ENCODE results near the gene TPRA1.
"Not testable (repeated sequence)": the region's sequence is repeated elsewhere in the genome, so short reads cannot be mapped to it uniquely, and the experiment has no call there.

The TPRA1 gene

DNA sequence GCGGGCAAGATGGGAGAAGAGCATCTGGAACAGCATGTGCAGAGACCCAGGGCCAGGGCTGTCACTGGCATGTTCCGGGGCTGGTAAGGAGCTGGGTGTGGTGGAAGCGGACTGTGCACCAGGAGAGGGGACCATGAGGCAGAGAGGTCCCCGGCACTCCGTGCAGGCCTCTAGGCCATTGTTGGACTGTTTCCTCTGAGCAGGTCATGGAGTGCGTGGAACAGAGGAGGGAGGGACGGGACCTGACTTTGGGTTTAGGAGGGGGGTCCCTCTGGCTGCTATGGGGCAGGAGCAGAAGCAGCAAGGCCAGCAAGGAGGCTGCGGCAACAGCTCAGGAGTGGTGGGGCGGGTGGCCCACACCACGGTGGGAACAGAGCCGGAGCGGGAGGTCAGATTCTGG is 47.1 kb downstream of the TPRA1 start:
- no peak for DNase-seq
- no peak overlapping the region for H3K27ac Mint-ChIP-seq
- H3K4me3 Mint-ChIP-seq, result no peak overlapping the region
- peaks cover 10% of the 10 kb centered on the region for H3K27me3 Mint-ChIP-seq
- H3K9me3 Mint-ChIP-seq, result no peaks in the 10 kb centered on the region
- ATAC-seq, result no peak
- peaks cover 16% of the 10 kb centered on the region for H3K4me1 Mint-ChIP-seq

DNA sequence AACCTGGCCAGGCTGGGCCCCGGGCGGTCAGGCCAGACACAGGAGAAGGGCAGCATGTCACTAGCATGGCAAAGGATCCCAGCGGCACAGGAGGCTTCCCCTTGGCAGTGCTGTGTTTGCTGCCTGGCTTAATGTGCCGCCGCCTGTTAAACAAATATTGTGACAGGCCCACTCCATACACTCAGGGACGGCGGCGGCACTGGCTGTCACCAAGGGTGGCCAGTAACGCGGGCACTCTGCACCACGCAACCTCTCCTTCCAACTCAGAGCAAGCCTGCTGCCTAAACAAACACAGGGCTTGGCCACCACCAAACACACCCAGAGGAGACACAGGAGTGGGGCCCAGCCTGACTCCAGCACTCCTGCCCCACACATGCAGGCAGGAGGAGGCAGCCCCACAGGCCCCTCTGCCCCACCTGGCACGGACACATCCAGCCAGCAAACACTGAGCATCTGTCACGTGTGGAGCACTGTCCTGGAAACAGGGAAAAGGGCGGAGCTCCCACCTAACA is 48.0 kb downstream of the TPRA1 start:
- Mint-ChIP-seq H3K27me3 (peaks cover 10% of the 10 kb centered on the region), H3K27ac (no peak overlapping the region), H3K4me3 (no peak overlapping the region), H3K4me1 (peaks cover 10% of the 10 kb centered on the region), H3K9me3 (no peaks in the 10 kb centered on the region)
- no peak for DNase-seq
- ATAC-seq, result no peak

DNA sequence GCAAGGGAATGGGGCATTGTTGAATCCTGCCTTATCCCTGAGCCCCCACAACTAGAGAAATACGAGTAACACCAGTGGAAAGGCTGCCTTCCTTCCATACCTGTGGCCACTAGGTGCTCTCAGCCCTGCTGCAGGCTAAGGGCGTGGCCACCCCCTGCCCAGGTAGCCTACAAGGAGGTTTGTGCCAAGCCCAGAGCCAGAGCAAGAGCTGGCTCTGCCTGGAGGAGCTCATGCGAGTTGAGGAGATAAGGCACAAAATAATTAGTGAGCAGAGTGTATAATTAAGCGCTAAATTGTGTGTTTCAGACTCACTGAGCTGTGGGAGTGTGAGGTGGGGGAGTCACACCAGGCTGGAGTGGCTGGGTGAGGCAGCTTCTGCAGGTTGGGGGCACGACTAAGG is 49.2 kb downstream of the TPRA1 start:
- peaks cover 9% of the 10 kb centered on the region for H3K4me1 Mint-ChIP-seq
- H3K9me3 Mint-ChIP-seq, result no peaks in the 10 kb centered on the region
- peak overlapping the region in 1 of 2 donors; percentile 61 for H3K27ac Mint-ChIP-seq
- no peak for ATAC-seq
- DNase-seq, result no peak
- peaks cover 13% of the 10 kb centered on the region for H3K27me3 Mint-ChIP-seq
- H3K4me3 Mint-ChIP-seq, result no peak overlapping the region

- Mint-ChIP-seq H3K9me3 (no peaks in the 10 kb centered on the region), H3K27ac (no peak overlapping the region), H3K4me3 (no peak overlapping the region), H3K27me3 (peaks cover 19% of the 10 kb centered on the region), H3K4me1 (peaks cover 11% of the 10 kb centered on the region)
- DNase-seq (no peak), ATAC-seq (no peak)
These were observed 51.0 kb downstream of the TPRA1 start for GRCh38 chr3:127539366-127540060.

DNA sequence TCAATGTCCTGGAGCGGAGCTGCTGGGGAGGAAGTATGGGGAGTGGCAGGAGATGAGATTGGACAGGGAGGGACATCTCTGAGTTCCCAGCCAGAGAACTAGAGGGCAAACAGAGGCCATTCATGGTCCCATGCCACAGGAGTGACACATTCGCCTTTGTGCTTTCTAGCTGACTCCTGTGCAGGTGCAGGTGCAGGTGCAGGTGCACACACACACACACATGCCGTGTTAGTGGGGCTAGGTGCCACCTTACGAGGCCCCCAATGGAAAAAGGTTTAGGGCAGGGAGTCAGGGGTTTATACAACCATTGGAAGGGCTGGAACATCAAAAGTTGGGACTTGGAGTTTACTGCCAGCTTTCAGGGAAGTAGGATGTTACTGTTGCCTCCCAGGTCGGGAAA is 52.0 kb downstream of the TPRA1 start:
- Mint-ChIP-seq H3K4me3 (no peak overlapping the region), H3K4me1 (peaks cover 11% of the 10 kb centered on the region), H3K27ac (peak overlapping the region in 1 of 2 donors; percentile 2), H3K9me3 (no peaks in the 10 kb centered on the region), H3K27me3 (peaks cover 19% of the 10 kb centered on the region)
- ATAC-seq, result no peak
- DNase-seq, result no peak

DNA sequence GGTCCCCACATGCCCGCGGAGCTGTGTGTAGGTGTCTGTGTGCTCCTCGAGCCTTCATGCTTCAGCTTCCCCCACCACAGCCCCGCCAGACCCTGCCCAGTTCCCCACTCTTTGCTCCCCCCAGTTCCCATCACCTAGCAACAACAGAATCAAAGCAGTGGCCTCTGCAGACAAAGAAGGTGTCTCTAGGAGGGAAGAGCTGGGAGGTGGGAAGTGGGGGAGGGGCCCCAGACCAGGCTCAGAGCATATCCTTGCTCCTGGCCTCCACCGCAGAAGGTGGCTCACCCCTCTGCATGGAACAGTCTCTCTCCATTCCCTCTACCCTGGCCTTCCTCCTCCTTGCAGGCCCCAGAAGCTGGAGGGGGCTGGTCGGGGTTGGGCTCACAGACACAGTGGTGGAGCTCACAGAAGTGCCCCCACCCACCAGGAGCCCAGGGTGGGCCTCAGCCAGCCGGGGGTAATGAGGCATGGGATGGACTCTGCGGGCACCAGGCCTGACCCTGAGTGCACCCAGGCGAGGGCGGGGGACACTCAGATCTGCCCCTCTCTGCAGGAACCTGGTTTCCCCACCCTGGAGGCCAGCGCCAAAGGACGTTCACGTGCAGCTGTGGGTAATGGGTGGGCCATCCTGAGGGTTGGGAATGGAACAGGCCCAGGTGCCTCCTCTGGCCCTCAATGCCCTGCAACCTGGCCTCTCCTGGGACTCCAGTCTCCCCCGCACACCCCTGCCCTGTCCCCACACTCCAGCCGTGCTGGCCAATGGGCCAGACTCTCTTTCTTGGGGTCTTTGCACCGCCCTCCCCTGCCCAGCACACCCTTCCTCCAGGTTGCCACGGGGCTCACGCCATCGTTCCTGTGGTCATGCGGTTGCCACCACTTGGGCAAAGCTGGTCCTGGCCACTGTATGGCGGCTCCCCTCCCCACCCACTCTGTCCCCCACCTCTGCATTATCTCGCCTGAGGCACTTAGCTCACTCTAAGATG is 53.4 kb downstream of the TPRA1 start:
- Mint-ChIP-seq H3K4me3 (no peak overlapping the region), H3K4me1 (peaks cover 11% of the 10 kb centered on the region), H3K27me3 (peaks cover 19% of the 10 kb centered on the region), H3K27ac (peak overlapping the region; percentile 7 to 49), H3K9me3 (no peaks in the 10 kb centered on the region)
- DNase-seq (no peak), ATAC-seq (no peak)

GRCh38 chr3:127535901-127536829 is 54.4 kb downstream of the TPRA1 start:
- Mint-ChIP-seq H3K27ac (peak overlapping the region; percentile 9 to 21), H3K27me3 (peaks cover 19% of the 10 kb centered on the region), H3K4me1 (peaks cover 11% of the 10 kb centered on the region), H3K4me3 (no peak overlapping the region), H3K9me3 (no peaks in the 10 kb centered on the region)
- ATAC-seq (no peak), DNase-seq (no peak)

DNA sequence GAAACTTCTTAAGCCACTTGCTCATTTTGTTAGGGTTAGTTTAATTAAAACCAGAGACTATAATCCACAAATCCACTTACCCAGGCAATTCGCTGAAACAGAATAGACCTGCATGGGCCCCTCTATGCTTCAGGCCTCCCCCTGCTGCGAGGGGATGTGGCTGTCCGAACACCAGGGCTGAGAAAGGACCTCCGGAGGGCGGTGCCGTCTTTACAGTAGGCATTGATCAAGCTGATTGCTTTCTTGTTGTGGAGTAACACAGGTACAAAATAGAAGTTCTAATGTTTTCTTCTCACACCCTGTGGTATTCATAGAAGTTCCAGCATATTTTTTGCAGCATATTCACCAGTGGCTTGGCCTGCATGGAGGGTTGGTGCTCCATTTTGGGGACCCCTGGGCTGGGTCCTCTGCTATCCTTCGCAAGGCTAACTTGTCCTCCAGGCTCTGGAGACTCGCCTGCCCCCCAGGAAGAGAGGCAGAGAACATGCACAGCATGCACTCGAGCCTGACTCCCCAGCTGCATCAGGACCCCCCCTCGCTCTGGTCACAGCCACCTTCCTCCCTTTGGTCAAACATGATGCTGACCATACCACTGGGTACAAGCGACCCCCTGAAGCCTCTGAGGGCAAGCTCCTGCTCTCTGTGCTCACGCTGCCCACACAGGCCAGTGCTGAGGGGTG is 55.3 kb downstream of the TPRA1 start:
- no peak overlapping the region for H3K4me3 Mint-ChIP-seq
- peaks cover 19% of the 10 kb centered on the region for H3K27me3 Mint-ChIP-seq
- no peak overlapping the region for H3K27ac Mint-ChIP-seq
- no peak for DNase-seq
- no peaks in the 10 kb centered on the region for H3K9me3 Mint-ChIP-seq
- H3K4me1 Mint-ChIP-seq, result peaks cover 11% of the 10 kb centered on the region
- ATAC-seq, result no peak

DNA sequence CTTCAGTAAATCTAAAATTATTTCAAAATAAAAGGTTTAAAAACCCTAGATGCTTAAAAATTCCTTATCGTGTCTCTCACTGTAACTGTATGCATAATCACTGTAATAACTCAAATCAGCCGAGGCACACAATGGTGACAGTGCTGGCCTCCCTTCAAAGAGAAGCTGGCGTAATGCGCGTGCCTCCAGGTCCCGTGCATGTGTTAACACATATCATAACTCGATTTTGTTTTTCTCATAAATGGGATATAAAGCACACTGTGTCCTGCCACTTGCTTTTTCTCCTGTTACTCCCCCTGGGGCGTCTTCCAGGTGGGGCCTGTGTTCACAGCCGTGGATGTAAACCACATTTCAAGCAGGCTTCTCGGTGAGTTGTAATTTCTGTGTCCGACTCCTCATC is 56.0 kb downstream of the TPRA1 start:
- no peaks in the 10 kb centered on the region for H3K9me3 Mint-ChIP-seq
- H3K27ac Mint-ChIP-seq, result no peak overlapping the region
- H3K4me3 Mint-ChIP-seq, result no peak overlapping the region
- no peak for ATAC-seq
- peaks cover 19% of the 10 kb centered on the region for H3K27me3 Mint-ChIP-seq
- peaks cover 11% of the 10 kb centered on the region for H3K4me1 Mint-ChIP-seq
- DNase-seq, result no peak

DNA sequence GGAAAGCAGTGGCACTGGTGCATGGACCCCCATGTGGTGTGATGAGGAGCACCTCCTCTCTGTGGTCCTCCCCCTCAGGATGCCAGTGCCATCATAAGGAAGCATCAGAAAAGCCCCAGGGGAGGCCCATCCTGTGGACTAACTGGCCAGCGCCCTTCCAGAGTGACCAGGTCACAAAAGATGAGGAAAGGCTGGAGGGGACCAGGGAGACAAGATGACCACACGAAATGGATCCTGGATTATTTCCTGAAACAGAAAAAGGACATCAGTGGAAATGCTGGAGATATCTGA is 56.4 kb downstream of the TPRA1 start:
- Mint-ChIP-seq H3K4me1 (peaks cover 11% of the 10 kb centered on the region), H3K4me3 (no peak overlapping the region), H3K27ac (no peak overlapping the region), H3K27me3 (peaks cover 19% of the 10 kb centered on the region), H3K9me3 (no peaks in the 10 kb centered on the region)
- DNase-seq, result no peak
- ATAC-seq, result no peak

- H3K9me3 Mint-ChIP-seq, result no peaks in the 10 kb centered on the region
- peaks cover 11% of the 10 kb centered on the region for H3K4me1 Mint-ChIP-seq
- peaks cover 19% of the 10 kb centered on the region for H3K27me3 Mint-ChIP-seq
- no peak overlapping the region for H3K27ac Mint-ChIP-seq
- no peak for ATAC-seq
- DNase-seq, result no peak
- no peak overlapping the region for H3K4me3 Mint-ChIP-seq
These were observed 57.9 kb downstream of the TPRA1 start for GRCh38 chr3:127532561-127533203.

- ATAC-seq, result peak; percentile 4
- H3K27ac Mint-ChIP-seq, result no peak overlapping the region
- H3K9me3 Mint-ChIP-seq, result no peaks in the 10 kb centered on the region
- H3K4me3 Mint-ChIP-seq, result no peak overlapping the region
- peaks cover 6% of the 10 kb centered on the region for H3K4me1 Mint-ChIP-seq
- no peak for DNase-seq
- H3K27me3 Mint-ChIP-seq, result peaks cover 13% of the 10 kb centered on the region
These were observed 58.7 kb downstream of the TPRA1 start for GRCh38 chr3:127531821-127532220.

DNA sequence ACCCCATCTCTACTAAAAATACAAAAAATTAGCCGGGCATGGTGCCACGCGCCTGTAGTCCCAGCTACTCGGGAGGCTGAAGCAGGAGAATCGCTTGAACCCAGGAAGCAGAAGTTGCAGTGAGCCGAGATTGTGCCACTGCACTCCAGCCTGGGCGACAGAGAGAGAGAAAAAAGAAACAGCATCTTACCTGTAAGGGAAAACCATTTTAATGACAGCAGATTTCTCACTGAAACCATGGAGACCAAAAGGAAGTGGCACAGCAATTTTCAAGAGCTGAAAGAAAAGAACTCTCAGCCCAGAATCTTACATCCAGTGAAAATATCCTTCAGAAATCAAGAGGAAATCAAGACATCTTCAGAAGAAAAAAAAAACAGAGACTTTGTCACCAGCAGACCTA is 59.7 kb downstream of the TPRA1 start:
- H3K27me3 Mint-ChIP-seq, result peaks cover 13% of the 10 kb centered on the region
- H3K9me3 Mint-ChIP-seq, H3K4me3 Mint-ChIP-seq, ATAC-seq, DNase-seq, H3K27ac Mint-ChIP-seq, H3K4me1 Mint-ChIP-seq: not testable (repeated sequence)

DNA sequence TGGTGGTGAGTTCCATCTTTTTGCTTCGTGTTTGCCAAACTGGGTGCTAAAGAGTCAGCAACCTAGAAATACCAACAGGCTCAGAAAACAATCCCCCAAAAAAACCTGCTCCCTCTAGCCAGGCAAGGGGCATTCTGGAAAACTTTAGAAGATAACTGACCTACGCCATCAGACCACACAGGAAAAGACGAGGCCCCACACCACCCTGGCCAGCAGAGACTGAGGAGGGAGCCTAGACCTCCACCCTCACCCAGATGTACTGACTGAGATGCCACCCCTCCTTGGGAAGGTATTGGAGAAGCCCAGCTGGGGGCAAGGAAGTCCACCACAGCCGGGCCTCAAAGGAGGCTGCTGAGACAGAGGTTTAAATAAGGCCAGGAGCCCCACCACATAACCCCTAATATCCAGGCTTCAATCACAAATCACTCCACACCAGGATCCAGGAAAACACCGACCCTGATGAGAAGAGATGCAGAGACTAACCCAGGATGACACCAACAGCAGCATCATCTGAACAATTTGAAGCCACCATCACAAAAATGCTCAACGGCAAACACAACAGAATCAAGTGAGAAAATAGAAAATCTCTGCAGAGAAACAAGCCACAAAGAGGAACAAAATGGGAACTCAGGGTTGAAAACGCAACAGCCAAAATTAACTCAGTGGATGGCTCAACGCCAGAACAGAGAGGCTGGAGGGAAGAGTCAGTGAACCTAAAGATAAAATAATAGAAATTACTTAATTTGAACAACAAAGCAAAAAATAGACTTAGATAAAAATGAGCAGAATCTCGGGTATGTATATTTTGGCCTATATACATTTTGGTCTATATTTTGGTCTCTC is 61.0 kb downstream of the TPRA1 start:
- Mint-ChIP-seq H3K9me3 (no peaks in the 10 kb centered on the region), H3K4me1 (no peaks in the 10 kb centered on the region), H3K27me3 (peaks cover 24% of the 10 kb centered on the region), H3K4me3 (no peak overlapping the region), H3K27ac (no peak overlapping the region)
- no peak for ATAC-seq
- DNase-seq, result no peak
